Caco-2 (cell line): ENCODE measurements around the gene SLC7A5. TPM values are rescaled to one million over a fixed set of nuclear protein-coding genes. Genes with fewer than 3 reads are reported as not detected.
"Not testable (repeated sequence)": the region's sequence is repeated elsewhere in the genome, so short reads cannot be mapped to it uniquely, and the experiment has no call there.

Experiments used
- BruUV-seq: library from RNA; stranded (reverse); fragments of 400-500 nt; replicated peaks from 2 replicates; lab custom pipeline; 2021; lab: Mats Ljungman, UMichigan
- CTCF ChIA-PET: fragments of 300-600 bp; sonication (Branson Sonifier 250); formaldehyde crosslinking; loops from one replicate; lab custom pipeline; 2022; ENCODE audit warnings: antibody characterized with exemption; lab: Charles Lee
- POLR2A ChIA-PET: fragments of 300-600 bp; sonication (Branson Sonifier 250); formaldehyde crosslinking; loops from one replicate; lab custom pipeline; 2022; ENCODE audit warnings: antibody characterized with exemption; lab: Charles Lee
- DNase-seq, 2 experiments: peaks; one replicate each; pipeline versions ENCODE4 v3.0.0 to v3.0.0-alpha.2; 2020 to 2022
- H3K27me3 ChIP-seq: replicated peaks from 2 replicates; pipeline ENCODE4 v1.6.0; 2011; ENCODE audit warnings: low read length; ENCODE audit not compliant: control insufficient read depth, insufficient read depth
- H3K36me3 ChIP-seq: 2 replicates; pipeline ENCODE4 v1.5.1; 2011; ENCODE audit warnings: low read length; ENCODE audit not compliant: control insufficient read depth, insufficient read depth
- H3K4me1 ChIP-seq: fragments of 250-450 bp; sonication (Bioruptor Pico); 2 replicates; pipeline ENCODE4 v1.5.1; 2020; ENCODE audit warnings: mild to moderate bottlenecking
- H3K4me3 ChIP-seq: 2 replicates; pipeline ENCODE4 v1.5.1; 2011; ENCODE audit warnings: low read depth, mild to moderate bottlenecking, control low read depth, low read length
- H3K9me3 ChIP-seq: fragments of 250-450 bp; sonication (Bioruptor Pico); 2 replicates; pipeline ENCODE4 v1.5.1; 2020; ENCODE audit warnings: mild to moderate bottlenecking, moderate library complexity
- H3K27ac Mint-ChIP-seq: one replicate; pipeline ENCODE4 v1.8.0; 2022; ENCODE audit warnings: mixed read lengths; ENCODE audit not compliant: unreplicated experiment
- H3K27me3 Mint-ChIP-seq: one replicate; pipeline ENCODE4 v1.8.0; 2022; ENCODE audit warnings: mixed read lengths; ENCODE audit not compliant: insufficient read depth, unreplicated experiment
- H3K36me3 Mint-ChIP-seq: one replicate; pipeline ENCODE4 v1.8.0; 2022; ENCODE audit warnings: mild to moderate bottlenecking, mixed read lengths; ENCODE audit not compliant: insufficient read depth, unreplicated experiment
- H3K4me1 Mint-ChIP-seq: one replicate; pipeline ENCODE4 v1.8.0; 2022; ENCODE audit warnings: low read depth, mixed read lengths; ENCODE audit not compliant: unreplicated experiment
- H3K4me3 Mint-ChIP-seq: one replicate; pipeline ENCODE4 v1.8.0; 2022; ENCODE audit warnings: mild to moderate bottlenecking, moderate library complexity, mixed read lengths; ENCODE audit not compliant: unreplicated experiment
- H3K9me3 Mint-ChIP-seq: one replicate; pipeline ENCODE4 v1.8.0; 2022; ENCODE audit warnings: mixed read lengths; ENCODE audit not compliant: unreplicated experiment
- CTCF ChIP-seq, 2 experiments: fragments of 200-600 bp in 1 of 2; IDR thresholded peaks; 1 replicate in 1 of 2; 2 replicates in 1 of 2; pipeline versions ENCODE4 v1.5.1 to v1.8.0; 2011 to 2022; ENCODE audit warnings: antibody characterized with exemption in 1 of 2, control low read depth in 1 of 2, inconsistent platforms in 1 of 2, low read depth in 1 of 2, low read length in 1 of 2, mild to moderate bottlenecking in 1 of 2, moderate library complexity in 1 of 2; ENCODE audit not compliant: insufficient read depth in 1 of 2, severe bottlenecking in 1 of 2, unreplicated experiment in 1 of 2
- intact Hi-C: fragments of 100-400 bp; cut with micrococcal nuclease; formaldehyde crosslinking; loops from one replicate; pipeline ENCODE4 v1.10.0; 2022; ENCODE audit not compliant: unreplicated experiment
- total RNA-seq: library from RNA; stranded (reverse); gene quantifications from 2 replicates; pipeline ENCODE4 v1.2.3, GENCODE V29; 2022

SLC7A5 gene
- total RNA-seq, 1 experiment from 2014 or later: 534 TPM

GRCh38 chr16:87885371-87885967, 16.2 kb upstream of the SLC7A5 start:
- H3K9me3 Mint-ChIP-seq, H3K9me3 ChIP-seq, POLR2A ChIA-PET, H3K4me3 Mint-ChIP-seq, H3K4me3 ChIP-seq, H3K36me3 ChIP-seq, DNase-seq, H3K27ac Mint-ChIP-seq, H3K27me3 Mint-ChIP-seq, intact Hi-C loops, H3K36me3 Mint-ChIP-seq, H3K27me3 ChIP-seq, BruUV-seq, H3K4me1 ChIP-seq: not testable (repeated sequence)
- peaks cover 10% of the 10 kb centered on the region for H3K4me1 Mint-ChIP-seq
- CTCF ChIA-PET: interaction anchor here (0.6 kb wide), 1 partner anchor 8 kb away, joined by 3 read pairs; no protein-coding TSS in a partner anchor

- BruUV-seq: no TSS peak
- Histone ChIP-seq H3K36me3 (no peaks in the 10 kb centered on the region), H3K4me1 (peaks cover 10% of the 10 kb centered on the region; the same call in 1 of the 2 replicates), H3K4me3 (no peak overlapping the region), H3K27me3 (no peaks in the 10 kb centered on the region), H3K9me3 (no peaks in the 10 kb centered on the region)
- CTCF ChIA-PET: no interaction called here
- Mint-ChIP-seq H3K4me3 (no peak overlapping the region), H3K27ac (no peak overlapping the region), H3K4me1 (peaks cover 15% of the 10 kb centered on the region), H3K27me3 (no peaks in the 10 kb centered on the region), H3K9me3 (no peaks in the 10 kb centered on the region), H3K36me3 (no peaks in the 10 kb centered on the region)
- TF ChIP-seq CTCF (IDR thresholded peaks at IDR 0.05; ENCODE audit: insufficient read depth in 1 of 2, low read depth in 1 of 2, low read length in 1 of 2, severe bottlenecking in 1 of 2, unreplicated experiment in 1 of 2): no peak
- intact Hi-C loops: no loop called here
- POLR2A ChIA-PET: no interaction called here
- DNase-seq: no peak
These were observed 13.2 kb upstream of the SLC7A5 start for GRCh38 chr16:87882436-87883019.

DNA sequence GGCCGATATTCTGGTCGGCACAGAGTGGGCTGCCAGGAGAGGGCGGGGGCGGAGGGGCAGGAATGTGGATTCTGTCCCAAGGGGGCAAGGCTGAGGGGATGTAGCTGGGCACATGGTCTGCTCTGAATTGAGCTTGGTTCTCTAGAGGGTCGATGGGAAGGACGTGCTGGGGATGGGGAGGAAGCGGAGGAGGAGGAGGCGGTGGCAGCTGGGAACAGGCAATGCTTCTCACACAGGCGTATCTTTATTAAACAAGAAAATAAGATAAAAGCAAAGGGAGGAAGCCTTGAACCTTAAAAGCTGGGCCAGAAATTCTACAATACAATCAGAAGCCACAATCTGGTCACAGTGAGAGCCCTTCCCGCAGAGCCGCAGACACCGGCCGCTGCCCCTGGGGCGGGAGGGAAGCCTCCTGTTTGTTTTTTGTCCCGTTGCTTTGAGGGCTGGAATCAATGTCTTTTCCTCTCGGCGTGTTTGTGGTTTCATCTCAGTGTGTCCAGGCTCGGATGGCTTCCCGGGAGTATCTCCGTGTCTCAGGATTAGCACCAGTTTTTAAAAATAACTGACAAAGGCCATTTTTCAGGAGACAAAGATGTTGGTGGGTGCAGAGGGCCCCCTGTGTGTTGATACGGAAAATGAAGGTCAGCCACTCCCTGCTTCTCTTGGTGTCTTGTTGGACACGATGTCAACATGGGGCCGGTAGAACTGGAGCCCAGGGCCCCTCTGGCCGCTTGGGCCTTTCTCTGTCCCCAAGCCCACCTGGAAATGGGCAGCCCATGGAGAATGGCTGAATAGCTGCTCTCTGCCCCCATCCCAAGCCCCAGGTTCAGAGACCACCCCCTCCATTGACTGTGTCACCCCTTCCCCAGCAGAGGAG, 12.3 kb upstream of the SLC7A5 start:
- no peak for DNase-seq
- Mint-ChIP-seq H3K4me3 (no peak overlapping the region), H3K9me3 (no peaks in the 10 kb centered on the region), H3K27me3 (no peaks in the 10 kb centered on the region), H3K4me1 (peaks cover 15% of the 10 kb centered on the region), H3K36me3 (no peaks in the 10 kb centered on the region), H3K27ac (no peak overlapping the region)
- ChIA-PET POLR2A (no interaction called here), CTCF (interaction anchor here (0.6 to 1.2 kb wide), 2 partner anchors 8 to 10 kb away, joined by 3 to 17 read pairs; no protein-coding TSS in a partner anchor)
- no peak overlapping the region for H3K4me3 ChIP-seq
- H3K27me3 ChIP-seq: no peaks in the 10 kb centered on the region
- intact Hi-C loops: no loop called here
- H3K4me1 ChIP-seq: peaks cover 12% of the 10 kb centered on the region
- TF ChIP-seq CTCF (IDR thresholded peaks at IDR 0.05; ENCODE audit: insufficient read depth in 1 of 2, low read depth in 1 of 2, low read length in 1 of 2, severe bottlenecking in 1 of 2, unreplicated experiment in 1 of 2): no peak
- BruUV-seq: no TSS peak
- H3K36me3 ChIP-seq: no peaks in the 10 kb centered on the region
- H3K9me3 ChIP-seq: no peaks in the 10 kb centered on the region
